NCI-H1694 (cell line): ENCODE measurements around the gene RIC8A.
"Not testable (repeated sequence)": the region's sequence is repeated elsewhere in the genome, so short reads cannot be mapped to it uniquely, and the experiment has no call there.

Experiments used
- DNase-seq: peaks from one replicate; lab custom pipeline; 2025; lab: John Stamatoyannopoulos, UW

Gene RIC8A

GRCh38 chr11:207208-207862 is at the start of gene RIC8A, which contains the start of gene BET1L:
Gene RIC8A (plus strand): TSS chr11:207708. CDS start chr11:208855, 1,147 bp downstream.
Gene BET1L (minus strand): TSS chr11:207399. CDS start chr11:207321, 78 bp downstream.
- DNase-seq, result peak; percentile 84

GRCh38 chr11:180242-180641 is 27.3 kb upstream of the RIC8A start:
- DNase-seq, result not testable (repeated sequence)

GRCh38 chr11:189200-189783 is 18.2 kb upstream of the RIC8A start:
- DNase-seq, result not testable (repeated sequence)

- not testable (repeated sequence) for DNase-seq
Observed at GRCh38 chr11:189843-190311, 17.6 kb upstream of the RIC8A start.

GRCh38 chr11:190546-190945 is 17.0 kb upstream of the RIC8A start:
- not testable (repeated sequence) for DNase-seq

GRCh38 chr11:191490-192478 is 15.7 kb upstream of the RIC8A start:
- DNase-seq, result not testable (repeated sequence)

- DNase-seq, result not testable (repeated sequence)
Observed at GRCh38 chr11:192674-193128, 14.8 kb upstream of the RIC8A start, which contains the start of gene SCGB1C1. Gene SCGB1C1 (plus strand): TSS chr11:193078. CDS start chr11:193100, 22 bp downstream.

GRCh38 chr11:193481-193880 is 14.0 kb upstream of the RIC8A start:
- DNase-seq, result not testable (repeated sequence)

- DNase-seq, result no peak
Observed at GRCh38 chr11:196786-197731, 10.4 kb upstream of the RIC8A start.

- no peak for DNase-seq
Observed at GRCh38 chr11:197741-198235, 9.7 kb upstream of the RIC8A start.

- DNase-seq, result no peak
Observed at GRCh38 chr11:198236-198806, 9.2 kb upstream of the RIC8A start.

- DNase-seq, result no peak
Observed at GRCh38 chr11:199004-199581, 8.4 kb upstream of the RIC8A start.

- no peak for DNase-seq
Observed at GRCh38 chr11:199782-200181, 7.7 kb upstream of the RIC8A start.

- DNase-seq, result no peak
Observed at GRCh38 chr11:200224-201003, 7.1 kb upstream of the RIC8A start.

- DNase-seq, result no peak
Observed at GRCh38 chr11:201966-202365, 5.5 kb upstream of the RIC8A start.

- no peak for DNase-seq
Observed at GRCh38 chr11:202490-202889, 5.0 kb upstream of the RIC8A start.

GRCh38 chr11:203056-203944 is 4.2 kb upstream of the RIC8A start:
- DNase-seq, result no peak

- DNase-seq, result no peak
Observed at GRCh38 chr11:203945-204586, 3.4 kb upstream of the RIC8A start.
